SKM-1 (cell line): ENCODE measurements around the gene UNC5A.
A peak's percentile ranks its signal among the peaks of the same experiment; 100 is the strongest.

Experiments
- DNase-seq: peaks from one replicate; lab custom pipeline; 2025; ENCODE audit not compliant: unreplicated experiment; lab: John Stamatoyannopoulos, UW

UNC5A gene

GRCh38 chr5:176890455-176891330, 80.3 kb downstream of the UNC5A start:
- DNase-seq: no peak

- DNase-seq: no peak
These were observed 81.1 kb downstream of the UNC5A start for GRCh38 chr5:176891331-176891958.

- DNase-seq: no peak
These were observed 82.3 kb downstream of the UNC5A start for GRCh38 chr5:176892663-176893062.

- DNase-seq: no peak
These were observed 83.9 kb downstream of the UNC5A start for GRCh38 chr5:176894298-176894697.

- no peak for DNase-seq
These were observed 85.5 kb downstream of the UNC5A start for GRCh38 chr5:176895831-176896230.

GRCh38 chr5:176897263-176897662, 86.9 kb downstream of the UNC5A start:
- DNase-seq: no peak

GRCh38 chr5:176899296-176899891, 89.0 kb downstream of the UNC5A start, which contains the start of gene HK3:
HK3 (minus strand) TSS chr5:176899346; CDS start chr5:176896159, 3,187 bp downstream.
- DNase-seq: peak; percentile 67

- DNase-seq: no peak
These were observed 89.8 kb downstream of the UNC5A start for GRCh38 chr5:176899946-176900779.

- DNase-seq: no peak
These were observed 90.4 kb downstream of the UNC5A start for GRCh38 chr5:176900780-176901204.

GRCh38 chr5:176901260-176902101, 91.1 kb downstream of the UNC5A start:
- peak; percentile 71 for DNase-seq

- DNase-seq: no peak
These were observed 91.9 kb downstream of the UNC5A start for GRCh38 chr5:176902102-176902814.

- DNase-seq: no peak
These were observed 92.7 kb downstream of the UNC5A start for GRCh38 chr5:176902911-176903664.

- no peak for DNase-seq
These were observed 93.9 kb downstream of the UNC5A start for GRCh38 chr5:176904276-176904675.

- DNase-seq: no peak
These were observed 95.8 kb downstream of the UNC5A start for GRCh38 chr5:176906126-176906525.

- DNase-seq: no peak
These were observed 96.4 kb downstream of the UNC5A start for GRCh38 chr5:176906796-176907195.

- DNase-seq: peak; percentile 27
These were observed 98.5 kb downstream of the UNC5A start for GRCh38 chr5:176908675-176909368.

GRCh38 chr5:176912115-176912514, 101.8 kb downstream of the UNC5A start:
- DNase-seq: no peak

- no peak for DNase-seq
These were observed 105.5 kb downstream of the UNC5A start for GRCh38 chr5:176915906-176916305.
